ENCODE results near the gene SMOC2. TPM values are rescaled to one million over a fixed set of nuclear protein-coding genes. Genes with fewer than 3 reads are reported as not detected.

SMOC2 gene
- total RNA-seq, 4 donors from 2014 or later = 10.7 to 14.9 (median 13.7) TPM

- no peak for TF ChIP-seq POLR2A (IDR thresholded peaks at IDR 0.05)
- H3K27ac ChIP-seq = peak overlapping the region in 2 of 4 donors; percentile 13 to 39
- no peaks in the 10 kb centered on the region for H3K27me3 ChIP-seq
- H3K4me1 ChIP-seq = no peaks in the 10 kb centered on the region
- no peaks in the 10 kb centered on the region for H3K9me3 ChIP-seq
- no peak for DNase-seq
- H3K4me3 ChIP-seq = no peak overlapping the region
- no peaks in the 10 kb centered on the region for H3K36me3 ChIP-seq
Measured at GRCh38 chr6:168527451-168528210, 86.6 kb downstream of the SMOC2 start.

GRCh38 chr6:168528474-168529095 is 87.6 kb downstream of the SMOC2 start:
- H3K4me3 ChIP-seq = no peak overlapping the region
- H3K9me3 ChIP-seq = no peaks in the 10 kb centered on the region
- H3K4me1 ChIP-seq = no peaks in the 10 kb centered on the region
- no peaks in the 10 kb centered on the region for H3K36me3 ChIP-seq
- no peak overlapping the region for H3K27ac ChIP-seq
- no peak for DNase-seq
- TF ChIP-seq CTCF (IDR thresholded peaks at IDR 0.05) (no peak), POLR2A (IDR thresholded peaks at IDR 0.05) (no peak)
- H3K27me3 ChIP-seq = no peaks in the 10 kb centered on the region

- H3K27me3 ChIP-seq = no peaks in the 10 kb centered on the region
- no peak overlapping the region for H3K27ac ChIP-seq
- no peaks in the 10 kb centered on the region for H3K4me1 ChIP-seq
- no peak for DNase-seq
- H3K9me3 ChIP-seq = no peaks in the 10 kb centered on the region
- H3K36me3 ChIP-seq = no peaks in the 10 kb centered on the region
- TF ChIP-seq POLR2A (IDR thresholded peaks at IDR 0.05) = no peak
- no peak for TF ChIP-seq CTCF (IDR thresholded peaks at IDR 0.05)
- H3K4me3 ChIP-seq = no peak overlapping the region
Measured at GRCh38 chr6:168529214-168529613, 88.2 kb downstream of the SMOC2 start.

- H3K9me3 ChIP-seq = no peaks in the 10 kb centered on the region
- TF ChIP-seq POLR2A (IDR thresholded peaks at IDR 0.05) (no peak), CTCF (IDR thresholded peaks at IDR 0.05) (no peak)
- H3K4me3 ChIP-seq = no peak overlapping the region
- DNase-seq = no peak
- no peaks in the 10 kb centered on the region for H3K27me3 ChIP-seq
- no peak overlapping the region for H3K27ac ChIP-seq
- H3K4me1 ChIP-seq = no peaks in the 10 kb centered on the region
- H3K36me3 ChIP-seq = no peaks in the 10 kb centered on the region
Measured at GRCh38 chr6:168530653-168531071, 89.7 kb downstream of the SMOC2 start.

GRCh38 chr6:168532070-168532469 is 91.1 kb downstream of the SMOC2 start:
- TF ChIP-seq POLR2A (IDR thresholded peaks at IDR 0.05) (no peak), CTCF (IDR thresholded peaks at IDR 0.05) (no peak)
- DNase-seq = no peak
- H3K4me3 ChIP-seq = no peak overlapping the region
- H3K9me3 ChIP-seq = no peaks in the 10 kb centered on the region
- no peaks in the 10 kb centered on the region for H3K36me3 ChIP-seq
- no peaks in the 10 kb centered on the region for H3K27me3 ChIP-seq
- no peaks in the 10 kb centered on the region for H3K4me1 ChIP-seq
- no peak overlapping the region for H3K27ac ChIP-seq

- no peak for TF ChIP-seq CTCF (IDR thresholded peaks at IDR 0.05)
- TF ChIP-seq POLR2A (IDR thresholded peaks at IDR 0.05) = no peak
- Histone ChIP-seq H3K9me3 (no peaks in the 10 kb centered on the region), H3K36me3 (no peaks in the 10 kb centered on the region), H3K4me3 (no peak overlapping the region), H3K27ac (no peak overlapping the region), H3K4me1 (no peaks in the 10 kb centered on the region), H3K27me3 (no peaks in the 10 kb centered on the region)
- no peak for DNase-seq
Measured at GRCh38 chr6:168533414-168533813, 92.4 kb downstream of the SMOC2 start.

Data from Peyer's patch (tissue), 4 donors.